Chondrocyte (in vitro differentiated cells): ENCODE measurements around the gene PARP3. TPM values are rescaled to one million over a fixed set of nuclear protein-coding genes. Genes with fewer than 3 reads are reported as not detected.
A peak's percentile ranks its signal among the peaks of the same experiment; 100 is the strongest.

Source experiments
- DNase-seq: peaks from one replicate; pipeline ENCODE4 v3.0.0; 2021; ENCODE audit warnings: mixed read lengths, low spot score
- H3K27ac Mint-ChIP-seq: one replicate; pipeline ENCODE4 v1.8.0; 2021; ENCODE audit warnings: mild to moderate bottlenecking, moderate library complexity, mixed read lengths; ENCODE audit not compliant: unreplicated experiment
- H3K27me3 Mint-ChIP-seq: 2 replicates; pipeline ENCODE4 v1.8.0; 2021; ENCODE audit warnings: low read depth, mixed read lengths
- H3K36me3 Mint-ChIP-seq: 2 replicates; pipeline ENCODE4 v1.8.0; 2021; ENCODE audit warnings: low read depth, mixed read lengths
- H3K4me1 Mint-ChIP-seq: 2 replicates; pipeline ENCODE4 v1.8.0; 2021; ENCODE audit warnings: low read depth, mild to moderate bottlenecking, mixed read lengths
- H3K4me3 Mint-ChIP-seq: one replicate; pipeline ENCODE4 v1.8.0; 2021; ENCODE audit warnings: mild to moderate bottlenecking, moderate library complexity, mixed read lengths; ENCODE audit not compliant: unreplicated experiment
- H3K9me3 Mint-ChIP-seq: 2 replicates; pipeline ENCODE4 v1.8.0; 2021; ENCODE audit warnings: low read depth, mixed read lengths
- total RNA-seq: library from RNA; stranded (reverse); gene quantifications from 3 replicates; pipeline ENCODE4 v1.2.1, GENCODE V29; 2021
- TF ChIP-seq, protein P1 (sequence below): fragments of 200-600 bp; sonication (generic); IDR thresholded peaks from 2 replicates; pipeline ENCODE4 v1.5.0; 2021; ENCODE audit warnings: antibody characterized with exemption, mild to moderate bottlenecking, moderate library complexity

PARP3 gene
- total RNA-seq, 1 donor from 2014 or later: 9.5 TPM

DNA sequence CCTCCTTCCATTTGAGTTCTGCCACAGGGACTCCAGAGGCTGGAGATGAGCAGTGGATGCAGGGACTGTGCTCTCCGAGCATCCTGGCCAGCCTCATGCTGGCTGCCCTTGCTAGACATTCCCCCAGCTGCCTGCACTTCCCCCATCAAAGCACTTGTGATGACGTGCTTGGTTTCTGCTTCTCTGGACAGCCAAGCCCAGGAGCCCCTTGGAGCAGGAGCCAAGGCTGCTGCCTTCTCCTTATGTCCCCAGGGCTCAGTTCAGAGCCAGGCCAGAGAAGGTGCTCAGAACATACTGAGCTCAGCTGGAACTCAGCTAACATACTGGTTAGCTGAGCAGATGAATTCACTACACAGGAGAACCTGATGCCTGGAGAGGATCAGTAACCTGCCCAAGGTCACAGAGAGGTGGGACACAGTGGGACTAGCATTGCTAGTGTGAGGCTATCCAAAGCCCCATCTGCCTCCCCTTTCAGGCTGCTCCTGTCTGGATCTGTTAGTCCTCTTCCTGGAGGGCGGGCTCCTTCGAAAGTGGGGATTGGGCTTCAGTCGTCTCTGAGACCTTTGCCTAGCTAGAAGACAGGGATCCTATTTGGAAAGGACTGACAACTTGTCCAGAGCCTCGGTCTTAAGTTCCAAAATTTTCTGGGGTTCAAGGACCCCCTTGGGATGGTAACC, 20.8 kb downstream of the PARP3 start:
- DNase-seq: no peak
- Mint-ChIP-seq H3K36me3 (peaks cover 7% of the 10 kb centered on the region), H3K27ac (no peak overlapping the region), H3K4me1 (peaks cover 22% of the 10 kb centered on the region), H3K27me3 (no peaks in the 10 kb centered on the region), H3K4me3 (no peak overlapping the region), H3K9me3 (no peaks in the 10 kb centered on the region)
- TF ChIP-seq, protein P1, sequence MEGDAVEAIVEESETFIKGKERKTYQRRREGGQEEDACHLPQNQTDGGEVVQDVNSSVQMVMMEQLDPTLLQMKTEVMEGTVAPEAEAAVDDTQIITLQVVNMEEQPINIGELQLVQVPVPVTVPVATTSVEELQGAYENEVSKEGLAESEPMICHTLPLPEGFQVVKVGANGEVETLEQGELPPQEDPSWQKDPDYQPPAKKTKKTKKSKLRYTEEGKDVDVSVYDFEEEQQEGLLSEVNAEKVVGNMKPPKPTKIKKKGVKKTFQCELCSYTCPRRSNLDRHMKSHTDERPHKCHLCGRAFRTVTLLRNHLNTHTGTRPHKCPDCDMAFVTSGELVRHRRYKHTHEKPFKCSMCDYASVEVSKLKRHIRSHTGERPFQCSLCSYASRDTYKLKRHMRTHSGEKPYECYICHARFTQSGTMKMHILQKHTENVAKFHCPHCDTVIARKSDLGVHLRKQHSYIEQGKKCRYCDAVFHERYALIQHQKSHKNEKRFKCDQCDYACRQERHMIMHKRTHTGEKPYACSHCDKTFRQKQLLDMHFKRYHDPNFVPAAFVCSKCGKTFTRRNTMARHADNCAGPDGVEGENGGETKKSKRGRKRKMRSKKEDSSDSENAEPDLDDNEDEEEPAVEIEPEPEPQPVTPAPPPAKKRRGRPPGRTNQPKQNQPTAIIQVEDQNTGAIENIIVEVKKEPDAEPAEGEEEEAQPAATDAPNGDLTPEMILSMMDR: no peak

DNA sequence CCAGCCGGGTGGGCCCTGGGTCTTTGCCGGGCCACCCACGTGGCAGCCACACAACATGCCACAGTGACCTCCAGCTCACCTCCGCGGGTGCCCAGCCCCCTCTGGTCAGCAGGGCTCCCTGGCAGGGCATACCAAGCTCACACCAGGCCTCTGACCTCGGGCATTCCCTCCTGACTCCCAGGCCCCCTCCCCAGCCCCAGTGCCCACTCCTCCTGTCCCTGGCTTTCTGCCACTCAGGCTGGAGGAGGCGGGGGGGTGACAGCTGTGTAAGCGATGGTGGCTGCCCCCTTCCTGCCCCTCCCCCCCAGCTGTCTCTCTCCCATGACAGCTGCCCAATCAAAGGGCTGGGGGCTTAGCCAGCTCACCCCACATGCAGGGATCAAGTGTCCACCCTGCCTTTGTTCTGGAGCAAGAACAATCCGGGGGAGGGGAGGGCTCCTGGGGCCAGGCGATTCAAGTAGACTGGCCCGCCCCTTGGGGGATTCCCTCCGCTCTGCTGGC, 21.8 kb downstream of the PARP3 start:
- peaks cover 4% of the 10 kb centered on the region for H3K36me3 Mint-ChIP-seq
- no peaks in the 10 kb centered on the region for H3K27me3 Mint-ChIP-seq
- no peaks in the 10 kb centered on the region for H3K9me3 Mint-ChIP-seq
- DNase-seq: no peak
- no peak overlapping the region for H3K27ac Mint-ChIP-seq
- H3K4me1 Mint-ChIP-seq: peaks cover 27% of the 10 kb centered on the region
- H3K4me3 Mint-ChIP-seq: no peak overlapping the region
- TF ChIP-seq, protein P1: no peak

DNA sequence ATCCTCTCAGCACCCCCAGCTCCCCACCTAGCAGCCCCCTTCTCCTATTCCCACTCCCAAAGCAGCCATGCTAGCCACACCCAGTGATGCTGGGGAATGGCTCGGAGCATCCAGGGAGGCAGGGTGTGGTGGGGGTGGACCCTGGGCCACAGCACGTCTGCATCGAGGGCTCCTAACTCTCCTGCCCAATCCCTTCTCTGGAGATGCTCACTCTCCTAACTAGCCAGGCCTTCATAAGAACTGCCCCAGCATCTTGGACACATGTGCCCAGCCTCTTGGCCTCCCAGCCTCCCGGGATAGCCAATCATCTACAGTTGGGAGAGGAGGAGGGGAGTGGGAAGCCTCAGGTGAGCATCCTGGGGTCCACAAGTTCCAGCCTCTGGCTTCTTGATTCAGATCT, 22.4 kb downstream of the PARP3 start:
- TF ChIP-seq, protein P1: no peak
- H3K36me3 Mint-ChIP-seq: peaks cover 4% of the 10 kb centered on the region
- H3K4me1 Mint-ChIP-seq: peaks cover 29% of the 10 kb centered on the region
- H3K9me3 Mint-ChIP-seq: no peaks in the 10 kb centered on the region
- no peak for DNase-seq
- no peaks in the 10 kb centered on the region for H3K27me3 Mint-ChIP-seq
- H3K4me3 Mint-ChIP-seq: no peak overlapping the region
- H3K27ac Mint-ChIP-seq: no peak overlapping the region

DNA sequence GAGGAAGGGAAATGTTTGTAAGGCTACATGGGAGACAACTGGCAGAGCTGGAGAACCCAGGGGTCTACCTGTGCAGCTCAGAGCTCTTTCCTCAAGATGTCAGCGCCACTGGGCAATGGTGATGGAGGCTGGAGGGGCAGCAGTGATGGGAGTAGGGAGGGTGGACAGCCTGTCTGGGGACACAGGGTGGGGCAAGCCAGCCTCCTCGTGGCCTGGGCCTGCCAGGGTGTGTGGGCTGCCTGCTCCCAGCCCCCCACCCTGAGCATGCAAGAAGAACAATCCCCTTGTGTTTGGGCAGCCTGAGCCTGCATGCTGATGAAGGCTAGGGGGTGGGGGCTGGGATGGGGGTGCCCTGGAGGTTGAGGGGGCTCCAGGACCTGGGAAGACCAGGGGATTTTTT, 23.9 kb downstream of the PARP3 start:
- Mint-ChIP-seq H3K27ac (no peak overlapping the region), H3K4me3 (peak overlapping the region; percentile 77), H3K27me3 (no peaks in the 10 kb centered on the region), H3K36me3 (peaks cover 2% of the 10 kb centered on the region), H3K4me1 (peaks cover 29% of the 10 kb centered on the region), H3K9me3 (no peaks in the 10 kb centered on the region)
- DNase-seq: no peak
- TF ChIP-seq, protein P1: no peak

DNA sequence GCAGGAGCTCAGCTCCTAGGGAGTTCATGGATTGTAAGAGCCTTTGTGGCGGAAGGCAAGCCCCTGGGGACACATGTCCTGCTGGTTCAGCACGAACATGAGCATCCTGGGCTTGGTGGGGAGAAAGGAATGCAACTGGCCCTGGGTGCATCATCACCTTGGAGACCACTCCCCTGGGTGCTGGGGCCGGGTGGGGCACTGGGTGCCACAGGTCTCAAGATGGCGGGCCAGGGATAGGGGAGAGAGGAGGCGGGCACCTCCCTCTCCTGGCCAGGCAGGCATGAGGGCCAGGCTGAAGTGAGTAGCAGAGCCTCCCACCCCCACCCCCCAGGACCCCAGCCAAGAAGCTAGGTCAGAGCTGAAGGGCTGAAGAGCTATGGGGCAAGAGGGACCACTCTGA, 24.3 kb downstream of the PARP3 start:
- Mint-ChIP-seq H3K4me3 (peak overlapping the region; percentile 77), H3K27me3 (no peaks in the 10 kb centered on the region), H3K36me3 (no peaks in the 10 kb centered on the region), H3K4me1 (peaks cover 29% of the 10 kb centered on the region), H3K27ac (no peak overlapping the region), H3K9me3 (no peaks in the 10 kb centered on the region)
- TF ChIP-seq, protein P1: no peak
- DNase-seq: no peak
